Stimulated activated naive CD4-positive, alpha-beta T cell (primary cell): Measurements from ENCODE around the gene MUC5B.
"Not testable (repeated sequence)": the region's sequence is repeated elsewhere in the genome, so short reads cannot be mapped to it uniquely, and the experiment has no call there.

Source experiments
- DNase-seq, 6 experiments: peaks; one replicate each; lab custom pipeline; 2025; lab: John Stamatoyannopoulos, UW

MUC5B gene

GRCh38 chr11:1203505-1204271 is 19.2 kb upstream of the MUC5B start:
- DNase-seq: no peak

- DNase-seq: no peak
These were observed 18.3 kb upstream of the MUC5B start for GRCh38 chr11:1204381-1205101.

DNA sequence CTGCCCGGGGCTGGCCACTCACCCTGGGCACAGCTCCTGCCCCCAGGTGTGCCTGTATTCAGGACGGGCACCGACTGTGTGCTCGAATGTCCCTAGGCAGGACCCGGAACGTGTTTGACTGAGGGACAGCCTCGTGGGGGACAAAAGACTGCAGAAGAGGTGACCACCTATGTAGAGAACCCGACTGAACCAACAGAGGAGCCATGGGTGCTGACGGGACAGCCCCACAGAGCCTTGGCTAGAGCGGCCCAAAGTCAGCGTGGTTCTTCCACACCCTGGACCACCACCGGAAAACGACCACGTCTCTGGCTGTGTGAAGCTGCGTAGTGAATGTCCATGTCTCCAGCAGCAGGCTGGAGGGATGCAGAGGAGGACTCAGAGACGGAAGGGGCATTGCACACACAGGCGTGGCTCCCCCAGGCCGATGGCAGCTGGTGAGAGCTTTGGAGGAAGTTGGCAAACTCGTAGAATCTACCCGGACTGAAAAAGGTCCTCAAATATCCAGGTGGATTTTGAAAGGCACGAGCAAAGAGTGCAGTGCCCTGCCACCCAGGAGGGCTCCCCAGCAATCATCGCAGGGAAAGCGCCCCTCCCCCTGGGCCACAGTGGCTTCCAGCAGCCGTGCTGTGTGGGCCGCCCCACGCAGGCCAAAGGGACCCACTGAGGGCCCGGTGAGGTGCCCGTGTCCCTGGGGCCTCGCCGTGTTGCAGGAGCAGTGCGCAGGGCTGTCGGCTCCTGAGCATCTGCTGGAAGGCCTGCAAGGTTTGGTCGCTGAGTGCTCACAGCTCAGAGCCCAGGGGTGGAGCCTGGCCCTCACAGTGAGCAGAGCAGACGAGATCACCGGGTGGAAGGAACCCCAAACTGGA is 17.5 kb upstream of the MUC5B start:
- no peak for DNase-seq

- no peak for DNase-seq
These were observed 16.9 kb upstream of the MUC5B start for GRCh38 chr11:1205987-1206331.

GRCh38 chr11:1206391-1207271 is 16.2 kb upstream of the MUC5B start:
- no peak for DNase-seq

GRCh38 chr11:1207401-1208143 is 15.3 kb upstream of the MUC5B start:
- DNase-seq: no peak

DNA sequence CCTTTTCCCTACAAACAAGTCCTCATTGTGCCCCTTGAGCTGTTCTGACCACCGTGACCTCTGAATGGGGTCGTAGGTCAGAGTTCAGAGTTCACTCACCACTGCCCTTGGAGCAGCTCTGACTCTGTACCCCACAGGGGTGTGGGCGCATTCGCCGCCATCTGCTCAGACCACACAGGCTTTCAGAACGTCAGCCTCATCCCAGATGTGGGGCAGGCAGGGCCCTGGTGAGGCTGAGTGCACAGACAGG is 14.8 kb upstream of the MUC5B start:
- no peak for DNase-seq

- DNase-seq: no peak
These were observed 14.2 kb upstream of the MUC5B start for GRCh38 chr11:1208394-1209261.

- no peak for DNase-seq
These were observed 13.4 kb upstream of the MUC5B start for GRCh38 chr11:1209371-1210057.

- no peak for DNase-seq
These were observed 11.0 kb upstream of the MUC5B start for GRCh38 chr11:1211838-1212237.

GRCh38 chr11:1215826-1216225 is 7.0 kb upstream of the MUC5B start:
- not testable (repeated sequence) for DNase-seq

DNA sequence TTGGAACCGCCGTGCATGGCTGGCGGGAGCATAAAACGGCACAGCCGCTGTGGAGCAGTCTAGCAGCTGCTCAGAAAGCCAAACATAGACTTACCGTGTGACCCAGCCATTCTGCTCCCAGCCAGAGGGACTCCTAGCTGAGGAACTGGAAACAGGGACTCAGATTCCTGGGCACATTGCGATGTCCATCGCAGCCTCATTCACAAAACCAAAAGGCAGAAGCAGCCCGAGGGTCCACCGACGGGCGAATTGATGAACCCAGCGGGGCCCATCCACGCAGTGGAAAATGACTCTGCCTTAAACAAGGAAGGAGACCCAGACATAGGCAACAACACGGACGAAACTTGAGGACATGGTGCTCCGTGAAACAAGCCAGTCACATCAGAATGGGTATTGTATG is 5.7 kb upstream of the MUC5B start:
- no peak for DNase-seq

- no peak for DNase-seq
These were observed 4.5 kb upstream of the MUC5B start for GRCh38 chr11:1218256-1218787.

DNA sequence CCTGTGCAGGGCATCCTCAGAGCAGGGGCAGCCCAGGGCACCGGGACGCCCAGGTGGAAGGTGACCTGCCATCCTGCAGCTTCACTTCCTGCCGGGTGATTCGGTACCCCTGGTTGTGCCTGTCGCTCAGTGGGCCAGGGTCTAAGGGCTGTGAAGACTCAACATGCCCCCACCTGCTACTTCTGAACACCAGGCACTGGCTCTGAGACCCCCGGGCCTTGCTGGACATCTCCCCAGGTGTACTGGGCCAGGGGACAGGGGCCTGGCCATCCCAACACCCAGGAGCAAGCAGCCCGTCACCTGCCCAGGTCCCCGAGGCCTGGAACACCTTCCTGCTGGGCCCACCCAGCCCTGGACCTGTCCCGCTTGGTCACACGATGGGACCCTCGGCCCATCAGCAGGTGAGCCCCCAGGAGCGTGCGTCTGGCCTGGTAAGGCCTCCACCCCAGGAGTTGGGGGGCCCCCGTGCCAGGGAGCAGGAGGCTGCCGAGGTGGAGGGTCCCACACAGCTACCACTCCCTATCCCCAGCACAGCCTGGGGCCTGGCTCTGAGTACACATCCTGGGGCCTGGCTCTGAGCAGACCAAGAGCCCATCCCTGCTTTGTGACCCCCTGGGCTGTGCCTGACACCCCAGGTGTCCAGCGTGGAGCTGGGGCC is 3.9 kb upstream of the MUC5B start:
- DNase-seq: no peak

GRCh38 chr11:1219446-1219833 is 3.4 kb upstream of the MUC5B start:
- DNase-seq: no peak

GRCh38 chr11:1219834-1220815 is 2.7 kb upstream of the MUC5B start:
- DNase-seq: no peak

GRCh38 chr11:1220941-1221721 is 1.7 kb upstream of the MUC5B start:
- DNase-seq: no peak
